CD14-positive monocyte (primary cell): ENCODE results near the gene PDGFA. TPM values are rescaled to one million over a fixed set of nuclear protein-coding genes. Genes with fewer than 3 reads are reported as not detected.

Experiments used
- DNase-seq, 3 donors: peaks; one replicate each; pipeline ENCODE4 v3.0.0-alpha.2; 2011 to 2022
- H2AFZ ChIP-seq: 2 replicates; pipeline ENCODE4 v1.6.0; 2012; ENCODE audit warnings: mild to moderate bottlenecking, low read depth, low read length, inconsistent platforms; ENCODE audit not compliant: insufficient read depth, poor library complexity, severe bottlenecking
- H3K27ac ChIP-seq, 2 donors: 1 replicate in 1 of 2; 2 replicates in 1 of 2; pipeline ENCODE4 v1.5.1; 2012 to 2013; ENCODE audit warnings: low read length in 2 of 2, control low read depth in 1 of 2, inconsistent platforms in 1 of 2, low read depth in 1 of 2, mild to moderate bottlenecking in 1 of 2
- H3K27me3 ChIP-seq, 2 donors: one replicate each; pipeline versions ENCODE4 v1.6.0 to v1.6.1; 2011 to 2013; ENCODE audit warnings: low read length in 2 of 2; ENCODE audit not compliant: control insufficient read depth in 2 of 2, insufficient read depth in 2 of 2
- H3K36me3 ChIP-seq, 2 donors: replicated peaks in 1 of 2; 1 replicate in 1 of 2; 2 replicates in 1 of 2; pipeline versions ENCODE4 v1.5.1 to v1.6.1; 2012 to 2013; ENCODE audit warnings: low read length in 2 of 2, control low read depth in 1 of 2, inconsistent platforms in 1 of 2, mild to moderate bottlenecking in 1 of 2; ENCODE audit not compliant: insufficient read depth in 2 of 2, control insufficient read depth in 1 of 2
- H3K4me1 ChIP-seq, 2 donors: 1 replicate in 1 of 2; 2 replicates in 1 of 2; pipeline versions ENCODE4 v1.5.1 to v1.6.1; 2012 to 2013; ENCODE audit warnings: low read length in 2 of 2, control low read depth in 1 of 2, inconsistent platforms in 1 of 2, mild to moderate bottlenecking in 1 of 2, moderate library complexity in 1 of 2; ENCODE audit not compliant: insufficient read depth in 2 of 2, control insufficient read depth in 1 of 2
- H3K4me2 ChIP-seq: replicated peaks from 2 replicates; pipeline ENCODE3; 2012; ENCODE audit warnings: low read length, moderate library complexity, mild to moderate bottlenecking; ENCODE audit not compliant: poor library complexity, severe bottlenecking; ENCODE audit errors: extremely low read depth
- H3K4me3 ChIP-seq, 3 experiments: fragments of 200-600 bp in 1 of 3; sonication (generic) in 1 of 3; replicated peaks in 1 of 3; 1 replicate in 2 of 3; 2 replicates in 1 of 3; pipeline ENCODE4 v1.5.1; 2011 to 2013; ENCODE audit warnings: low read length in 3 of 3, mild to moderate bottlenecking in 3 of 3, control low read depth in 2 of 3, low read depth in 2 of 3, inconsistent platforms in 1 of 3, moderate library complexity in 1 of 3
- H3K79me2 ChIP-seq: 2 replicates; pipeline ENCODE4 v1.6.0; 2012; ENCODE audit warnings: mild to moderate bottlenecking, control low read depth, inconsistent platforms, low read length, moderate library complexity; ENCODE audit not compliant: insufficient read depth
- H3K9ac ChIP-seq: 2 replicates; pipeline ENCODE4 v1.6.0; 2017; ENCODE audit warnings: low read length, mild to moderate bottlenecking; ENCODE audit not compliant: insufficient read depth, poor library complexity, severe bottlenecking
- H3K9me3 ChIP-seq, 2 donors: replicated peaks in 1 of 2; 1 replicate in 1 of 2; 2 replicates in 1 of 2; pipeline versions ENCODE4 v1.5.1 to v1.6.1; 2012 to 2013; ENCODE audit warnings: low read length in 2 of 2, control low read depth in 1 of 2; ENCODE audit not compliant: control insufficient read depth in 1 of 2, insufficient read depth in 1 of 2
- H4K20me1 ChIP-seq: 2 replicates; pipeline ENCODE4 v1.6.0; 2012; ENCODE audit warnings: mild to moderate bottlenecking, low read length, control low read depth, moderate library complexity; ENCODE audit not compliant: insufficient read depth
- H3K27ac Mint-ChIP-seq, 7 donors: one replicate each; pipeline ENCODE4 v1.8.0; 2020; ENCODE audit warnings: mild to moderate bottlenecking in 7 of 7, mixed read lengths in 7 of 7, moderate library complexity in 6 of 7, inconsistent platforms in 2 of 7
- H3K27me3 Mint-ChIP-seq, 3 donors: one replicate each; pipeline ENCODE4 v1.8.0; 2021 to 2022; ENCODE audit warnings: low read depth in 3 of 3, mild to moderate bottlenecking in 3 of 3, mixed read lengths in 3 of 3, moderate library complexity in 3 of 3, inconsistent platforms in 1 of 3
- H3K36me3 Mint-ChIP-seq, 2 donors: one replicate each; pipeline ENCODE4 v1.8.0; 2020; ENCODE audit warnings: mixed read lengths in 2 of 2, inconsistent platforms in 1 of 2, mild to moderate bottlenecking in 1 of 2
- H3K4me1 Mint-ChIP-seq: one replicate; pipeline ENCODE4 v1.8.0; 2020; ENCODE audit warnings: mild to moderate bottlenecking, mixed read lengths
- H3K4me3 Mint-ChIP-seq, 2 donors: one replicate each; pipeline ENCODE4 v1.8.0; 2020; ENCODE audit warnings: mild to moderate bottlenecking in 2 of 2, mixed read lengths in 2 of 2, moderate library complexity in 1 of 2
- H3K9me3 Mint-ChIP-seq, 7 donors: one replicate each; pipeline ENCODE4 v1.8.0; 2020 to 2022; ENCODE audit warnings: mixed read lengths in 7 of 7, mild to moderate bottlenecking in 6 of 7, moderate library complexity in 6 of 7, inconsistent platforms in 2 of 7
- CTCF ChIP-seq: fragments of 200-600 bp; IDR thresholded peaks from one replicate; pipeline ENCODE4 v1.8.0; 2022; ENCODE audit warnings: antibody characterized with exemption, mild to moderate bottlenecking
- WGBS: methylation state at CpG from one replicate; pipeline ENCODE4 v1.1.5; 2013; ENCODE audit warnings: missing lambda C conversion rate; ENCODE audit not compliant: insufficient coverage; 5-methylcytosine and 5-hydroxymethylcytosine counted together
- intact Hi-C, 2 donors: fragments of 100-400 bp; cut with micrococcal nuclease; formaldehyde crosslinking; loops; one replicate each; pipeline versions ENCODE4 v1.15.0 to v1.15.1; 2023
- polyA plus RNA-seq, 3 donors: library from polyadenylated mRNA; depleted of rRNA in 1 of 3; unstranded in 2 of 3; stranded (reverse) in 1 of 3; fragments of 300-500 nt in 2 of 3; fragments of >200 nt in 1 of 3; fragmentation: Illumina TruSeq in 2 of 3; gene quantifications; 1 replicate in 2 of 3; 2 replicates in 1 of 3; pipeline ENCODE4 v1.2.3, GENCODE V29; 2012 to 2021

The PDGFA gene
- polyA plus RNA-seq, 3 donors, result 0.29 TPM; not detected in 2

- Mint-ChIP-seq H3K36me3 (no peaks in the 10 kb centered on the region), H3K27me3 (peaks cover 3 to 5% (median 3%) of the 10 kb centered on the region in 3 donors), H3K4me3 (no peak overlapping the region), H3K9me3 (peaks cover 0 to 8% (median 3%) of the 10 kb centered on the region in 7 donors), H3K27ac (peak overlapping the region in 1 of 7 donors; percentile 53), H3K4me1 (no peaks in the 10 kb centered on the region)
- Histone ChIP-seq H3K79me2 (no peaks in the 10 kb centered on the region), H3K27ac (no peak overlapping the region), H3K4me2 (no peak overlapping the region), H3K9me3 (no peaks in the 10 kb centered on the region), H3K36me3 (no peaks in the 10 kb centered on the region), H4K20me1 (no peaks in the 10 kb centered on the region), H3K4me3 (no peak overlapping the region), H3K27me3 (no peaks in the 10 kb centered on the region), H2AFZ (no peak overlapping the region), H3K9ac (no peak overlapping the region), H3K4me1 (no peaks in the 10 kb centered on the region)
- intact Hi-C loops, result no loop called here
- no peak for DNase-seq
- WGBS, result 97% methylated on average over 17 of the region's 18 CpGs
- TF ChIP-seq CTCF, result no peak
Observed at GRCh38 chr7:555551-556160, 36.0 kb upstream of the PDGFA start.

- no peaks in the 10 kb centered on the region for H3K9me3 ChIP-seq
- no peak overlapping the region for H3K4me3 ChIP-seq
- peaks cover 0 to 6% (median 2%) of the 10 kb centered on the region in 7 donors for H3K9me3 Mint-ChIP-seq
- intact Hi-C loops, result no loop called here
- no peak overlapping the region for H3K27ac Mint-ChIP-seq
- DNase-seq, result no peak
- H3K4me1 ChIP-seq, result no peaks in the 10 kb centered on the region
- no peak overlapping the region for H3K4me3 Mint-ChIP-seq
- H3K27ac ChIP-seq, result no peak overlapping the region
- WGBS, result 97% methylated on average over 11 of the region's 18 CpGs
- H3K36me3 Mint-ChIP-seq, result no peaks in the 10 kb centered on the region
- no peaks in the 10 kb centered on the region for H3K4me1 Mint-ChIP-seq
- no peaks in the 10 kb centered on the region for H3K27me3 ChIP-seq
- no peaks in the 10 kb centered on the region for H3K79me2 ChIP-seq
- no peaks in the 10 kb centered on the region for H3K36me3 ChIP-seq
- H3K9ac ChIP-seq, result no peak overlapping the region
- no peak for TF ChIP-seq CTCF
- H2AFZ ChIP-seq, result no peak overlapping the region
- H3K4me2 ChIP-seq, result no peak overlapping the region
- peaks cover 1 to 5% (median 3%) of the 10 kb centered on the region in 3 donors for H3K27me3 Mint-ChIP-seq
- H4K20me1 ChIP-seq, result no peaks in the 10 kb centered on the region
Observed at GRCh38 chr7:553636-554111, 34.0 kb upstream of the PDGFA start.
